ENCODE data around the gene FOCAD.

DNA sequence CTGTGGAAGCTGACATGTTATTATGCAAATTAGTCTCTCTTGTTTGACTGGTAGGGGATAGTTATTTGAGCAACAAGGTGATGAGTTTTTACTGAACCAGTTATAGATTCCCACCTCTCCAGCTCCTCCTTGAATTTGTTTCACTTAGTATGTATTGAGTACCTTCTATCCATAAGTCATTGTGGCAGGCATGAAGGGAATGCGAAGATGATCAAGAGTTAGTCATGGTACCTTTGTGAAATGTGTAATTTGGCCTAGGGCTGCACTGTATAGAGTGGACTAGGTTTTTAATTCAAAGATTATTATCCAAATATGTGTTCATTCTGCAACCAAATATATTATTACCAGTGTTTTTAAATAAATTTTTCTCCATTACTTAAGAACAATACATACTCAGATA is 237.3 kb downstream of the FOCAD start:
- TF ChIP-seq, protein P1, sequence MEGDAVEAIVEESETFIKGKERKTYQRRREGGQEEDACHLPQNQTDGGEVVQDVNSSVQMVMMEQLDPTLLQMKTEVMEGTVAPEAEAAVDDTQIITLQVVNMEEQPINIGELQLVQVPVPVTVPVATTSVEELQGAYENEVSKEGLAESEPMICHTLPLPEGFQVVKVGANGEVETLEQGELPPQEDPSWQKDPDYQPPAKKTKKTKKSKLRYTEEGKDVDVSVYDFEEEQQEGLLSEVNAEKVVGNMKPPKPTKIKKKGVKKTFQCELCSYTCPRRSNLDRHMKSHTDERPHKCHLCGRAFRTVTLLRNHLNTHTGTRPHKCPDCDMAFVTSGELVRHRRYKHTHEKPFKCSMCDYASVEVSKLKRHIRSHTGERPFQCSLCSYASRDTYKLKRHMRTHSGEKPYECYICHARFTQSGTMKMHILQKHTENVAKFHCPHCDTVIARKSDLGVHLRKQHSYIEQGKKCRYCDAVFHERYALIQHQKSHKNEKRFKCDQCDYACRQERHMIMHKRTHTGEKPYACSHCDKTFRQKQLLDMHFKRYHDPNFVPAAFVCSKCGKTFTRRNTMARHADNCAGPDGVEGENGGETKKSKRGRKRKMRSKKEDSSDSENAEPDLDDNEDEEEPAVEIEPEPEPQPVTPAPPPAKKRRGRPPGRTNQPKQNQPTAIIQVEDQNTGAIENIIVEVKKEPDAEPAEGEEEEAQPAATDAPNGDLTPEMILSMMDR (tag by site-specific recombination; IDR thresholded peaks at IDR 0.05): no peak
- TF ChIP-seq, protein P2, sequence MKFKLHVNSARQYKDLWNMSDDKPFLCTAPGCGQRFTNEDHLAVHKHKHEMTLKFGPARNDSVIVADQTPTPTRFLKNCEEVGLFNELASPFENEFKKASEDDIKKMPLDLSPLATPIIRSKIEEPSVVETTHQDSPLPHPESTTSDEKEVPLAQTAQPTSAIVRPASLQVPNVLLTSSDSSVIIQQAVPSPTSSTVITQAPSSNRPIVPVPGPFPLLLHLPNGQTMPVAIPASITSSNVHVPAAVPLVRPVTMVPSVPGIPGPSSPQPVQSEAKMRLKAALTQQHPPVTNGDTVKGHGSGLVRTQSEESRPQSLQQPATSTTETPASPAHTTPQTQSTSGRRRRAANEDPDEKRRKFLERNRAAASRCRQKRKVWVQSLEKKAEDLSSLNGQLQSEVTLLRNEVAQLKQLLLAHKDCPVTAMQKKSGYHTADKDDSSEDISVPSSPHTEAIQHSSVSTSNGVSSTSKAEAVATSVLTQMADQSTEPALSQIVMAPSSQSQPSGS (tag by site-specific recombination; IDR thresholded peaks at IDR 0.05; ENCODE audit: low read depth): no peak
- TF ChIP-seq, protein P3, sequence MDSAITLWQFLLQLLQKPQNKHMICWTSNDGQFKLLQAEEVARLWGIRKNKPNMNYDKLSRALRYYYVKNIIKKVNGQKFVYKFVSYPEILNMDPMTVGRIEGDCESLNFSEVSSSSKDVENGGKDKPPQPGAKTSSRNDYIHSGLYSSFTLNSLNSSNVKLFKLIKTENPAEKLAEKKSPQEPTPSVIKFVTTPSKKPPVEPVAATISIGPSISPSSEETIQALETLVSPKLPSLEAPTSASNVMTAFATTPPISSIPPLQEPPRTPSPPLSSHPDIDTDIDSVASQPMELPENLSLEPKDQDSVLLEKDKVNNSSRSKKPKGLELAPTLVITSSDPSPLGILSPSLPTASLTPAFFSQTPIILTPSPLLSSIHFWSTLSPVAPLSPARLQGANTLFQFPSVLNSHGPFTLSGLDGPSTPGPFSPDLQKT (IDR thresholded peaks at IDR 0.05; ENCODE audit: borderline replicate concordance, low read depth, low read length): no peak
- TF ChIP-seq, protein P4, sequence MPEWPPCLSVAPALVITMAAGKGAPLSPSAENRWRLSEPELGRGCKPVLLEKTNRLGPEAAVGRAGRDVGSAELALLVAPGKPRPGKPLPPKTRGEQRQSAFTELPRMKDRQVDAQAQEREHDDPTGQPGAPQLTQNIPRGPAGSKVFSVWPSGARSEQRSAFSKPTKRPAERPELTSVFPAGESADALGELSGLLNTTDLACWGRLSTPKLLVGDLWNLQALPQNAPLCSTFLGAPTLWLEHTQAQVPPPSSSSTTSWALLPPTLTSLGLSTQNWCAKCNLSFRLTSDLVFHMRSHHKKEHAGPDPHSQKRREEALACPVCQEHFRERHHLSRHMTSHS (tag by site-specific recombination; IDR thresholded peaks at IDR 0.05): no peak
- TF ChIP-seq, protein P5, sequence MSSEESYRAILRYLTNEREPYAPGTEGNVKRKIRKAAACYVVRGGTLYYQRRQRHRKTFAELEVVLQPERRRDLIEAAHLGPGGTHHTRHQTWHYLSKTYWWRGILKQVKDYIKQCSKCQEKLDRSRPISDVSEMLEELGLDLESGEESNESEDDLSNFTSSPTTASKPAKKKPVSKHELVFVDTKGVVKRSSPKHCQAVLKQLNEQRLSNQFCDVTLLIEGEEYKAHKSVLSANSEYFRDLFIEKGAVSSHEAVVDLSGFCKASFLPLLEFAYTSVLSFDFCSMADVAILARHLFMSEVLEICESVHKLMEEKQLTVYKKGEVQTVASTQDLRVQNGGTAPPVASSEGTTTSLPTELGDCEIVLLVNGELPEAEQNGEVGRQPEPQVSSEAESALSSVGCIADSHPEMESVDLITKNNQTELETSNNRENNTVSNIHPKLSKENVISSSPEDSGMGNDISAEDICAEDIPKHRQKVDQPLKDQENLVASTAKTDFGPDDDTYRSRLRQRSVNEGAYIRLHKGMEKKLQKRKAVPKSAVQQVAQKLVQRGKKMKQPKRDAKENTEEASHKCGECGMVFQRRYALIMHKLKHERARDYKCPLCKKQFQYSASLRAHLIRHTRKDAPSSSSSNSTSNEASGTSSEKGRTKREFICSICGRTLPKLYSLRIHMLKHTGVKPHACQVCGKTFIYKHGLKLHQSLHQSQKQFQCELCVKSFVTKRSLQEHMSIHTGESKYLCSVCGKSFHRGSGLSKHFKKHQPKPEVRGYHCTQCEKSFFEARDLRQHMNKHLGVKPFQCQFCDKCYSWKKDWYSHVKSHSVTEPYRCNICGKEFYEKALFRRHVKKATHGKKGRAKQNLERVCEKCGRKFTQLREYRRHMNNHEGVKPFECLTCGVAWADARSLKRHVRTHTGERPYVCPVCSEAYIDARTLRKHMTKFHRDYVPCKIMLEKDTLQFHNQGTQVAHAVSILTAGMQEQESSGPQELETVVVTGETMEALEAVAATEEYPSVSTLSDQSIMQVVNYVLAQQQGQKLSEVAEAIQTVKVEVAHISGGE (tag by site-specific recombination; conservative IDR thresholded peaks at IDR 0.05; ENCODE audit: low read depth): no peak
- TF ChIP-seq MYNN (tag by site-specific recombination; IDR thresholded peaks at IDR 0.05; ENCODE audit: borderline replicate concordance) (no peak), KLF9 (tag by site-specific recombination; IDR thresholded peaks at IDR 0.05; ENCODE audit: low read depth) (no peak), ZNF146 (tag by site-specific recombination; IDR thresholded peaks at IDR 0.05) (no peak)

All from HEK293 (cell line).